Muscle of arm (tissue), 12 donors: Measurements from ENCODE around the gene CALCOCO2. TPM values are rescaled to one million over a fixed set of nuclear protein-coding genes. Genes with fewer than 3 reads are reported as not detected.
"Not testable (repeated sequence)": the region's sequence is repeated elsewhere in the genome, so short reads cannot be mapped to it uniquely, and the experiment has no call there.

ENCODE experiments used
- DNase-seq: peaks from one replicate; pipeline ENCODE4 v3.0.0-alpha.2; 2013
- polyA plus RNA-seq, 12 donors: library from polyadenylated mRNA; unstranded; fragments of 120-200 nt; gene quantifications; one replicate each; pipeline ENCODE4 v1.2.1, GENCODE V29; 2013; ENCODE audit not compliant: insufficient read length in 12 of 12

Gene CALCOCO2
- polyA plus RNA-seq, 12 donors, result 39.9 to 73.3 (median 53.9) TPM; not detected in 1

DNA sequence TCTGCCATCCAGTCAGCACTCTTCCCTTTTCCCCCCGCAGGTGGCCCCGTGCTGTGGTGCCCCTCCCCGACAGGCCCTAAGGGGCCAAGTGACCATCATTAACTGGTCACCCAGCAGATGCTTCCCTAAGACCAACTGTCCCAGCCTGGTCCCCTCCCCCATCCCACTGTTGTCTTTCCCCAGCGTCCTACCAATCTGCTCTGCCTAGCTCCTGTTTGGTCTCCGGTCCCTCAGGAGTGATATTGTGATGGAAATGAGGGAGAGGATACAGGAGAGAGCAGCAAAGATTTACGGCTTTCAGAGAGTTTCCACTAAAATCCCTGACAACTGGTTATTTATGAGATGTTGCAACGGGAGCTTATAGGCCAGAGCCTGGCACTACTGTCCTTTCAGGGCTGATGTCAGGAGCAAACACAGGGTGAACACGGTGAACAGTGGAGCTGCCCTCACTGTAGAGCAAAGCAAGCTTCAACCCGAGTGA is 12.4 kb upstream of the CALCOCO2 start:
- DNase-seq, result no peak

- DNase-seq, result no peak
These were observed 11.4 kb upstream of the CALCOCO2 start for GRCh38 chr17:48819466-48819865.

GRCh38 chr17:48820936-48821335 is 9.9 kb upstream of the CALCOCO2 start:
- DNase-seq, result not testable (repeated sequence)

DNA sequence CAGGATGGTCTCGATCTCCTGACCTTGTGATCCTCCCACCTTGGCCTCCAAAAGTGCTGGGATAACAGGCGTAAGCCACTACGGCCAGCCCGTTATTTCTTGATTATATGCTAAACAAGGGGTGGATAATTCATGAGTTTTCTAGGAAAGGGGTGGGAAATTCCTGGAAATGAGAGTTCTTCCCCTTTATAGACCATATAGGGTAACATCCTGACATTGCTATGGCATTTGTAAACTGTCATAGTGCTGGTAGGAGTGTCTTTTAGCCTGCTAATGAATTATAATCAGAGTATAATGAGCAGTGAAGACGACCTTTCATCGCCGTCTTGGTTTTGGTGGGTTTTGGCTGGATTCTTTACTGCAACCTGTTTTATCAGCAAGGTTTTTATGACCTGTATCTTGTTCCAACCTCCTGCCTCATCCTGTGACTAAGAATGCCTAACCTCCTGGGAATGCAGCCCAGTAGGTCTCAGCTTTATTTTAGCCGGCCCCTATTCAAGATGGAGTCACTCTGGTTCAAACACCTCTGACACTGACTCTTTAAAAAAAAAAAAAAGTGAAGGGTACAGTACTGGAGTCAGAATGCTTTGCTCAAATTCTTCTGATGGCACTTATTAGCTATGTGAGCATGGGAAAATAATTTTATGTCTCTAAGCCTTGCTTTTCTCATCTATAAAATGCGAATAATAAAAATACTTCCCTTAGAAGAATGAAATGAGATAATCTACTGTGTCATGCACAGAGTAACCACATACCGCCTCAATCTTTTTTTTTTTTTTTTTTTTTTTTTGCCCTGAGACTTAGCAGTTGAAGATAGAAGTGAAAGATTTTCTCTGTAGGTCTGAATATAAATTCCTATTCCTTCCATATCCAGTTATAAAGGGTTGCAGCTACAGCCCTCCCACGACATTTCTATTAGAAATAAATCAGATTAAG is 5.1 kb upstream of the CALCOCO2 start:
- DNase-seq, result no peak

DNA sequence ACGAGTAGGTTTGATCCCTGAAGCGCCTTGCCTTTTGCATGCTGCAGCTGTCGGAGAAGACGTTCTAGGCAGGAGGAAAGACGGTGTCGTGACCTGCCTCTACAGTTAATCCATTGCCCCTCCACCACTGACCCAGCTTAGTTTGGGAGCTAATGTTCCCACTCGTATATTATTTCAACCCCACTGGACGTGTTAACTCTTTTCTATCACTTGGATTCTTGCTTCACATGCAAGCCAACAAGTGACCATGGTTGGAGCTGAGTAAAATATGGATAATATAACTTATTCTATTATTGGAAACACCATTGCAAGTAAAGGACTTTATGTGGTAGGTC is 681 bp downstream of the CALCOCO2 start:
- no peak for DNase-seq

DNA sequence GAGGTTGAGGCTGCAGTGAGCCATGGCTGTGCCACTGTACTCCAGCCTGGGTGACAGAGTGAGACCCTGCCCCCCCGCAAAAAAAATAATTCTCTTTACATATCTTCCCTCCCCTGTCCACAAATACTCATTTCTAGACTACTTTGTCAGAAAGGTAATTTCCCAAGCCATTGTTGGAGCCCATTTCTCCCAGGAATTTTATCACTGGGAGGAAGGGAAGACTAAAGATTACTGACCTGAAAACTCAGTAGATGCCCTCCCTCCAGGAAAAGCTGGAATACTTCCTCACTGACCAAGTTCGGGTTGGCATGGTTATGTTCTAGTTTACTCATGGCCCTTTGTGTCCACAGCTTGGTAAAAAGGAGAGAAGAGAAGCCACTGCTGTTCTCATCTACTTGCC is 4.1 kb downstream of the CALCOCO2 start:
- DNase-seq, result no peak

DNA sequence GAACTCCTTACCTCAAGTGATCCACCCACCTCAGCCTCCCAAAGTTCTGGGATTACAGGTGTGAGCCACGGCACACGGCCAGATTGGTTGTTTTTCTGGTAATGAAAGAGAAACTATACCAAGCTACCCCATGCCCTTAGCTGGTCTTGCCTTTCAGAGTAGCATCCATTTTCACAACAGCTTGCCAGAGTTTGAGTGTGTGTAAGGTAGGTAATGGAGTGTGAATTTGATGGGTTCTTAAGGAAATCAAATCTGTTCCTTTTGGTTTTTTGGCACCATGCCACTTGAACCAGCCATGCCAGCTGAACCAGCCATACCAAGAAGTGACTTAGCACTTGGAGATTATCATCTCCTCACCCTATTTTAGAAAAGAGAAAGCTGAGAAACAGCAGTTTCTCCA is 5.1 kb downstream of the CALCOCO2 start:
- no peak for DNase-seq

- not testable (repeated sequence) for DNase-seq
These were observed 6.6 kb downstream of the CALCOCO2 start for GRCh38 chr17:48837458-48837857.

GRCh38 chr17:48840441-48840840 is 9.6 kb downstream of the CALCOCO2 start:
- DNase-seq, result no peak

DNA sequence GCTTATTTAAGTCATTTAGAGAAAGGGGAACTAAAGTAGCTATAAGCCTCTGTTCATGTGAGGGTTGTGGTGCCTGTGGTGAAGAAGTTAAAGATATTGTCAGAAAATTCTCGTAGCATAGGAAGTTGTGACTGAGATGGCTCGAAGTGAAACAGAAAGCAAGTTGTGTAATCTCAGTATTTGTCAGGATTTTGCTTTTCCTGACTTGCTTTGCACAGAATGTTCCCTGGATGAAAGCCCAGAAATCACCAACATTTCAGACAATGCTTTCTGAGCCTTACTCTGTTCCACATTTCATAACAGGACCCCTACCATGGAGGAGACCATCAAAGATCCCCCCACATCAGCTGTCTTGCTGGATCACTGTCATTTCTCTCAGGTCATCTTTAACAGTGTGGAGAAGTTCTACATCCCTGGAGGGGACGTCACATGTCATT is 10.6 kb downstream of the CALCOCO2 start:
- DNase-seq, result peak; percentile 63

GRCh38 chr17:48842746-48843145 is 11.9 kb downstream of the CALCOCO2 start:
- DNase-seq, result no peak

- no peak for DNase-seq
These were observed 12.5 kb downstream of the CALCOCO2 start for GRCh38 chr17:48843187-48843900.

DNA sequence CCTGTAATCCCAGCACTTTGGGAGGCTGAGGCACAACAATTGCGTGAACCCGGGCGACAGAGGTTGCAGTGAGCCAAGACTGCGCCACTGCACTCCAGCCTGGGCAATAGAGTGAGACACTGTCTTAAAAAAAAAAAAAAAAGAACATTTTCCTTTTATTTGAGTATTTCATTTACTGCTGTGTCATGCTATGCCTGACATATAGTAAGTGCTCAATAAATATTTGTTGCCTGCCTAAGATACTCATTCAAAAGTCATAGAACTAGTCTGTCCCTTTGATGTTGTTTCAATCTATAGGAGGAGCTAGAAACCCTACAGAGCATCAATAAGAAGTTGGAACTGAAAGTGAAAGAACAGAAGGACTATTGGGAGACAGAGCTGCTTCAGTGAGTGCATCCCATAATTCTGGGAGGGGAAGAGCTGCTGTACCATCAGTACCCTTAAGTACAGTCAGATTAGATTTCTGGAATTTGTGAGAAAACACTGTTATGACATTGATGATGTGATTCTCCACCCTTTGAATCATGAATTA is 20.0 kb downstream of the CALCOCO2 start:
- no peak for DNase-seq

- DNase-seq, result no peak
These were observed 24.1 kb downstream of the CALCOCO2 start for GRCh38 chr17:48854774-48855476.

DNA sequence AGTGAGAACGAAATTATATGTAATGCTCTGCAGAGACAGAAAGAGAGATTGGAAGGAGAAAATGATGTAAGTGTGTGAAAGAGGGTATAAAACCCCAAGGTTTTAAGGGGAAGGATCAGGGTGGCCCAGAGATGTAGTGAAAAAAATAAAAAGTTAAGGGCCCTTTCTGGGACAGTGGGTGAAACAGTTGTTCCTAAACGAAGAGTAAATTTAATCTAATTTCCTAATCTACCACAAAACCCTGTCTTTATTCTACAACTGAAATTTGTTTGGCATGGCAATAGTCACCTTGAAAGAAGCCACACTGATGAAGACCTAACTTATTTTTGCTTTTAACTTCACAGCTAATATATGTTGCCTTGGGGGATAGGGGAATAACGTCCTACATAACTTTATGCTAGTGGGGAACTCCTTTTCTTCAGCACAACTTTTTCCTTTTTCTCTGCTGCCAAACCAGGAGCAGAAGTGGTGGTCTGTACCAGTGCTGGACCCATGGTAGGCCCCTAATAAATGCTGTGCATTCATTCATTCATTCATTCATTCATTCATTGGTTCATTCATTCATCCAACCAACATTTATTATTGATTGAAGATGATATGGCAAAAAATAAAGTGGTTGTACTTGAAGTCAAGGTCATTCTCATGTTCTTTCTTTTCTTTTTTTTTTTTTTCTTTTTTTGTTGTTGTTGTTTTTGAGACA is 25.4 kb downstream of the CALCOCO2 start:
- DNase-seq, result no peak

GRCh38 chr17:48860034-48860433 is 29.2 kb downstream of the CALCOCO2 start:
- no peak for DNase-seq

DNA sequence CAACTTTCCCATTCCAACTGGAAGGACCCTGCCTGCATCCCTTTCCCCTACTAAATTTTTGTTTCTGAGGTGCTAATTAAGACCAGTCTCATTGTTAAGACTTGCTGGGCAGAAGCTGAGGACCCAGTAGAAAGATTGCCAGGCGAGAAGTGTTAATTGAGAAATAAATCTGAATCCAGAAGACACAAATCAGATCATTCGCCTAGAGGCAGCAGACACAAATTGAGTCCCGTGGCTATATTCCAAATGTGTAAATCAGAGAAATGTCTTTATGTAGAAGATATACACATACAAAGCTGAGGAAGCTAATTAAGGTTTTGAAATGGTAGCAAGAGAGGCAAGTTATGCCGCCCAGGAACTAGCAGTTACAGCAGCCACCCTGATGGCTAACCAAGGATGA is 29.6 kb downstream of the CALCOCO2 start:
- DNase-seq, result no peak

GRCh38 chr17:48868916-48869500 is 38.2 kb downstream of the CALCOCO2 start:
- no peak for DNase-seq

DNA sequence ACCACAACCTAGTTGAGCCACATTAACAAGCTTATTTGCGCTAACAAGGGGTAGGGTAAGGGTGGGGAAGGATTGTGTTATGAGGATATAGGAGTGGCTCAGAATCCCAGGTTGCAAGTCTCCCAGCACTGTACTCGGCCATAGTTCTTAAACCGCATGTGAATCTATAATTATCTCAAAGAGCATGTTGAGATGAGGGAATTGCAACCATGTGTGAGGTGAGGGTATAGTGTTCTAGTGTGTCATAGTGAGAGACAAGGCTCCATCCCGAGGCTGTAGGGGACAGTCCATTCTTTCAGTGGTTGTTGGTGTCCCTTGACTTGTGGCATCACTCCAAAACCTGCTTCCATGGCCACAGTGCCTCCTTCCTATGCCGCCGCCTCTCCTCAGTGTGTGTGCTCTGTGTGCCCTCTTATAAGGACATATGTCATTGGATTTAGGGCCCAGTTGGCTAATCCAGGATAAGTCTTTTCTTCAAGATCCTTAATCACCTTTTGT is 39.0 kb downstream of the CALCOCO2 start:
- no peak for DNase-seq

DNA sequence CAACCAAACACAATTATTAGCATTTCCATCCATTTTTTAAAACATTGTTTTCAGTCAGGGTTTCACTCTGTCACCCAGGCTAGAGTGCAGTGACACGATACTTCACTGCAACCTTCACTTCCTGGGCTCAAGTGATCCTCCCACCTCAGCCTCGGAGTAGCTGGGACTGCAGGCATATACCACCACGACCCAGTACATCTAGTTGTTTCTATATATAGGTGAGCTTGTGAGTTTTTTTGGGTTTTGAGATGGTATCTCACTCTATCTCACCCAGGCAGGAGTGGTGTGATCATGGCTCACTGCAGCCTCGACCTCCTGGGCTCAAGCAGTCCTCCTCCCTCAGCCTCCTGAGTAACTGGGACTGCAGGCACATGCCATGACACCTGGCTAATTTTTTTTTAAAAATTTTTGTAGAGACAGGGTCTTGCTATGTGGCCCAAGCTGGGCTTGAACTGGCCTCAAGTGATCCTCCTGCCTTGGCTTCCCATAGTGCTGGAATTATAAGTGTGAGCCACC is 40.3 kb downstream of the CALCOCO2 start:
- DNase-seq, result no peak
